ENCODE data around the gene ARHGAP26. TPM values are rescaled to one million over a fixed set of nuclear protein-coding genes. Genes with fewer than 3 reads are reported as not detected.
"Not testable (repeated sequence)": the region's sequence is repeated elsewhere in the genome, so short reads cannot be mapped to it uniquely, and the experiment has no call there.

The ARHGAP26 gene
- total RNA-seq, 1 experiment from 2014 or later: 54.3 TPM

GRCh38 chr5:143084407-143084806 is 314.2 kb downstream of the ARHGAP26 start:
- no peak for DNase-seq (ENCODE audit: unreplicated experiment)
- POLR2A ChIA-PET: interaction anchor here (0.7 to 5.6 kb wide), 3 partner anchors 9 to 23 kb away, joined by 3 to 32 read pairs (median 25); no protein-coding TSS in a partner anchor
- Mint-ChIP-seq H3K9me3 (ENCODE audit: unreplicated experiment) (peaks cover under 1% of the 10 kb centered on the region), H3K27me3 (ENCODE audit: insufficient read depth, unreplicated experiment) (no peaks in the 10 kb centered on the region), H3K4me1 (ENCODE audit: insufficient read depth, unreplicated experiment) (peaks cover 22% of the 10 kb centered on the region), H3K4me3 (ENCODE audit: unreplicated experiment) (no peak overlapping the region), H3K36me3 (ENCODE audit: insufficient read depth, unreplicated experiment) (no peaks in the 10 kb centered on the region), H3K27ac (ENCODE audit: low read depth, unreplicated experiment) (no peak overlapping the region)
- intact Hi-C loops (cut with micrococcal nuclease): no loop called here
- no peak for TF ChIP-seq CTCF (IDR thresholded peaks at IDR 0.05; ENCODE audit: unreplicated experiment)
- CTCF ChIA-PET: interaction anchor here (0.5 to 2.7 kb wide), 2 partner anchors 81 to 197 kb away, joined by 3 to 6 read pairs; no protein-coding TSS in a partner anchor
- no TSS peak for BruUV-seq (replicated peaks)

DNA sequence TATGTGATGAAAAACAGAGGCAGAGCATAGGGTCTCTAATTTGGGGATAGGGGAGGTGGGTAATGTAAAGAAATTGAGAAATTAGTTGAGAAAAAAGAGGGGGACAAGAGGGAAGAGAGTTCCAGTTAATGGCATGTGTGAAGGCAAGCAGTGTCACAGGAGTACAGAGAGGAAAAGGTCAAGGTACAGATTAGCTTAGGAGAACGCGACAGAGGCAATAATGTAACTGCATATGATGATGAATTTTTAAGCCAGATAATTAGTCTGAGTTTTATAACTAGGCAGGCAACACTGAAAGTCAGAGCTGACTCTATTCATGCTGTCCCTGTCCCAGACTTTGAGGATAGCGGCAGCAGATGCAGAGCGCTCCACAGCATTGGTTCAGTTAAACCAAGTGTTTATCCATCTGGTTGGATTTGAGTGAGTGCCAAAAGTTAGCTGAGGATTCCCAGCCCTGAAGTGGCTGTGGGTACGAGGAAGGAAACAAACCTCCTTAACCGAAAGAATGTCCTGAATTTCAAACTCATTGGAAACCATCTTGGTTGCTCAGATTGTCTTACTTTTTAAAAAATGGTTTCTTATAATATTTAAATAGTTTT is 315.2 kb downstream of the ARHGAP26 start:
- no peaks in the 10 kb centered on the region for H3K36me3 Mint-ChIP-seq (ENCODE audit: insufficient read depth, unreplicated experiment)
- peaks cover 4% of the 10 kb centered on the region for H3K9me3 Mint-ChIP-seq (ENCODE audit: unreplicated experiment)
- peaks cover 17% of the 10 kb centered on the region for H3K4me1 Mint-ChIP-seq (ENCODE audit: insufficient read depth, unreplicated experiment)
- ChIA-PET POLR2A (interaction anchor here (0.5 to 5.6 kb wide), 5 partner anchors 10 to 250 kb away, joined by 3 to 32 read pairs (median 7); no protein-coding TSS in a partner anchor), CTCF (interaction anchor here (0.6 to 1.1 kb wide), 6 partner anchors 10 to 694 kb away, joined by 3 to 6 read pairs (median 3); no protein-coding TSS in a partner anchor)
- H3K27ac Mint-ChIP-seq (ENCODE audit: low read depth, unreplicated experiment): no peak overlapping the region
- no peak overlapping the region for H3K4me3 Mint-ChIP-seq (ENCODE audit: unreplicated experiment)
- no TSS peak for BruUV-seq (replicated peaks)
- no peak for DNase-seq (ENCODE audit: unreplicated experiment)
- intact Hi-C loops (cut with micrococcal nuclease): no loop called here
- TF ChIP-seq CTCF (IDR thresholded peaks at IDR 0.05; ENCODE audit: unreplicated experiment): no peak
- H3K27me3 Mint-ChIP-seq (ENCODE audit: insufficient read depth, unreplicated experiment): no peaks in the 10 kb centered on the region

GRCh38 chr5:143086546-143086907 is 316.4 kb downstream of the ARHGAP26 start:
- no peak for DNase-seq (ENCODE audit: unreplicated experiment)
- Mint-ChIP-seq H3K4me3 (ENCODE audit: unreplicated experiment) (no peak overlapping the region), H3K9me3 (ENCODE audit: unreplicated experiment) (peaks cover 4% of the 10 kb centered on the region), H3K27ac (ENCODE audit: low read depth, unreplicated experiment) (peak overlapping the region; percentile 32), H3K4me1 (ENCODE audit: insufficient read depth, unreplicated experiment) (peaks cover 14% of the 10 kb centered on the region), H3K27me3 (ENCODE audit: insufficient read depth, unreplicated experiment) (no peaks in the 10 kb centered on the region), H3K36me3 (ENCODE audit: insufficient read depth, unreplicated experiment) (no peaks in the 10 kb centered on the region)
- BruUV-seq (replicated peaks): no TSS peak
- ChIA-PET CTCF (interaction anchor here (0.6 to 1.1 kb wide), 4 partner anchors 11 to 693 kb away, joined by 3 to 4 read pairs (median 4); no protein-coding TSS in a partner anchor), POLR2A (interaction anchor here (0.5 to 5.6 kb wide), 17 partner anchors 11 to 1470 kb away, joined by 3 to 32 read pairs (median 4); no protein-coding TSS in a partner anchor)
- intact Hi-C loops (cut with micrococcal nuclease): no loop called here
- no peak for TF ChIP-seq CTCF (IDR thresholded peaks at IDR 0.05; ENCODE audit: unreplicated experiment)

DNA sequence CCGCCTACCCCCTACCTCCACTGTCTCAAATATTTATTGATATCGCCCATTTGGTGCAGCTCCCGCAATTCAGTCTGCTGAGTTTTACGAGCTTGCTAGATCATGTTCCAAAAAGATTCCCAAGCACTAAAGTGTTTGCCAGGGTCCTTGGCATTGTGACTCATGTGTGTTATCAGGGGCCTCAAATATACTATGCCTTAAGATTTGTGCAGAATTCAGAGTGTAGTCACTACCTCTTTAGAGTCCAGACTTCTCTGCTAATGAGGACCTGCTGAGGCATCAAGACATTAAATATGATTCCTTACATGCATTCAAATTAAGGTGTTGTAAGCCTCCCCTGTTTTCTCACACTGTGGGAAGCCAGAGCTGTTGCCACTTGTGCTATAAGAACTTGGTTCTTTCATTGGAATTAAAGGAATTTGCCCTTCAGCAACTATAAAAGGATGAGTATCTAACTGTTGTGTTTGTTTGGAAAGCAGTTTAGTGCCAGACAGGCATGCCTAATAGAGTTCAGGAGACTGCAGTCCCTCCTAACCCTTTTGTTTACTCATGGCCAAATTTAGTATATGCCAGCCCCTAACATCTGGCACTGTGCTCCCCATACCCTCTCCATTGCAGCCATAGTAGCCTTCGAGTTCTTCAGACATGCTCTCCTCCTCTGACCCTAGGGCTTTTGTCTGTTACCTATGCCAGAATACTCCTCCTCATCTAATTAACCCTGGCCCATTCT is 316.9 kb downstream of the ARHGAP26 start:
- no TSS peak for BruUV-seq (replicated peaks)
- H3K27ac Mint-ChIP-seq (ENCODE audit: low read depth, unreplicated experiment): peak overlapping the region; percentile 32
- H3K36me3 Mint-ChIP-seq (ENCODE audit: insufficient read depth, unreplicated experiment): no peaks in the 10 kb centered on the region
- H3K27me3 Mint-ChIP-seq (ENCODE audit: insufficient read depth, unreplicated experiment): no peaks in the 10 kb centered on the region
- peaks cover 14% of the 10 kb centered on the region for H3K4me1 Mint-ChIP-seq (ENCODE audit: insufficient read depth, unreplicated experiment)
- ChIA-PET CTCF (interaction anchor here (0.6 to 0.8 kb wide), 4 partner anchors 39 to 412 kb away, joined by 3 to 4 read pairs (median 3); no protein-coding TSS in a partner anchor), POLR2A (interaction anchor here (0.7 to 5.6 kb wide), 17 partner anchors 10 to 409 kb away, joined by 3 to 32 read pairs (median 4); no protein-coding TSS in a partner anchor)
- intact Hi-C loops (cut with micrococcal nuclease): no loop called here
- TF ChIP-seq CTCF (IDR thresholded peaks at IDR 0.05; ENCODE audit: unreplicated experiment): no peak
- H3K9me3 Mint-ChIP-seq (ENCODE audit: unreplicated experiment): peaks cover 4% of the 10 kb centered on the region
- peak; percentile 67 for DNase-seq (ENCODE audit: unreplicated experiment)
- no peak overlapping the region for H3K4me3 Mint-ChIP-seq (ENCODE audit: unreplicated experiment)

- BruUV-seq (replicated peaks); H3K27ac Mint-ChIP-seq (ENCODE audit: low read depth, unreplicated experiment); H3K9me3 Mint-ChIP-seq (ENCODE audit: unreplicated experiment); intact Hi-C loops (cut with micrococcal nuclease); H3K27me3 Mint-ChIP-seq (ENCODE audit: insufficient read depth, unreplicated experiment); DNase-seq (ENCODE audit: unreplicated experiment); H3K36me3 Mint-ChIP-seq (ENCODE audit: insufficient read depth, unreplicated experiment); H3K4me3 Mint-ChIP-seq (ENCODE audit: unreplicated experiment): not testable (repeated sequence)
- ChIA-PET POLR2A (interaction anchor here (0.8 to 5.6 kb wide), 5 partner anchors 13 to 64 kb away, joined by 3 to 32 read pairs (median 5); no protein-coding TSS in a partner anchor), CTCF (interaction anchor here (0.8 kb wide), 1 partner anchor 39 kb away, joined by 3 read pairs; no protein-coding TSS in a partner anchor)
- peaks cover 14% of the 10 kb centered on the region for H3K4me1 Mint-ChIP-seq (ENCODE audit: insufficient read depth, unreplicated experiment)
Measured at GRCh38 chr5:143088702-143089101, 318.5 kb downstream of the ARHGAP26 start.

Measured in MCF 10A (cell line).